Right hindlimb (tissue), 1 donor: ENCODE data around the gene GCNA.
"Not testable (repeated sequence)": the region's sequence is repeated elsewhere in the genome, so short reads cannot be mapped to it uniquely, and the experiment has no call there.

Experiments used
- DNase-seq: peaks from one replicate; pipeline ENCODE4 v3.0.0-alpha.2; 2018

Gene GCNA

GRCh38 chrX:71578253-71579135 is at the start of gene GCNA:
TSS of gene GCNA (plus strand) at chrX:71578437. CDS start at chrX:71580822, 2,385 bp downstream.
- DNase-seq = no peak

GRCh38 chrX:71532078-71532752 is 46.0 kb upstream of the GCNA start:
- DNase-seq = peak; percentile 17

GRCh38 chrX:71532753-71533425 is 45.3 kb upstream of the GCNA start, which contains the start of gene OGT:
TSS of gene OGT (plus strand) at chrX:71533104. CDS start at chrX:71533300, 196 bp downstream.
- peak; percentile 95 for DNase-seq

- no peak for DNase-seq
Measured at GRCh38 chrX:71533516-71533850, 44.8 kb upstream of the GCNA start.

GRCh38 chrX:71533851-71534561 is 44.2 kb upstream of the GCNA start:
- DNase-seq = peak; percentile 57

GRCh38 chrX:71534773-71535544 is 43.3 kb upstream of the GCNA start:
- no peak for DNase-seq

- DNase-seq = no peak
Measured at GRCh38 chrX:71536285-71536684, 42.0 kb upstream of the GCNA start.

GRCh38 chrX:71537743-71538142 is 40.5 kb upstream of the GCNA start:
- no peak for DNase-seq

- no peak for DNase-seq
Measured at GRCh38 chrX:71540801-71541200, 37.4 kb upstream of the GCNA start.

GRCh38 chrX:71541210-71542022 is 36.8 kb upstream of the GCNA start:
- DNase-seq = no peak

- no peak for DNase-seq
Measured at GRCh38 chrX:71542411-71542810, 35.8 kb upstream of the GCNA start.

GRCh38 chrX:71542825-71543224 is 35.4 kb upstream of the GCNA start:
- DNase-seq = no peak

- DNase-seq = no peak
Measured at GRCh38 chrX:71543316-71543715, 34.9 kb upstream of the GCNA start.

- DNase-seq = no peak
Measured at GRCh38 chrX:71545364-71545763, 32.9 kb upstream of the GCNA start.

GRCh38 chrX:71546879-71547278 is 31.4 kb upstream of the GCNA start:
- no peak for DNase-seq

GRCh38 chrX:71547339-71547738 is 30.9 kb upstream of the GCNA start:
- no peak for DNase-seq

GRCh38 chrX:71549986-71550385 is 28.3 kb upstream of the GCNA start:
- no peak for DNase-seq

- no peak for DNase-seq
Measured at GRCh38 chrX:71550578-71550977, 27.7 kb upstream of the GCNA start.

- DNase-seq = no peak
Measured at GRCh38 chrX:71556036-71556435, 22.2 kb upstream of the GCNA start.

GRCh38 chrX:71558920-71559319 is 19.3 kb upstream of the GCNA start:
- DNase-seq = no peak

- not testable (repeated sequence) for DNase-seq
Measured at GRCh38 chrX:71559773-71560172, 18.5 kb upstream of the GCNA start.
